Measurements from ENCODE around the gene KIF26B.

The KIF26B gene

DNA sequence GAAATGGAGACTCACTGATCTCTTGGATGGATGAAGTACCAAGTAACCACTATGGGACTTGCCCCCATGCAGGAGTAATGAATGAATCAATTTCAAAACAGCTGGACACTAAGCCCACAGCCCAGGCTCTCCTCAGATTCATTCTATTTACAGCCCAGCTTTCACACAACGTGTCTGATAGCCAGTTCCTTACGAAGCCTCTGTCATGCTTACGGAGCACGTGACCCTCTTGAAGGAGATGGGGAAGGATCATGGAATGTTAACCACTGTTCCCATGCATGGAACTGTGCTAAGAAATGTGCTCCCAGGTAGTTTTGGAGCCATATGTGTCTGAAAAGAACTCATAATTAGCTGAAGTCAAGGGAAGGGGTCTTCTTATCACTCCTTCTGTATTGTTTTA, 124.1 kb downstream of the KIF26B start:
- DNase-seq (ENCODE audit: low read depth in 2 of 2), result no peak

DNA sequence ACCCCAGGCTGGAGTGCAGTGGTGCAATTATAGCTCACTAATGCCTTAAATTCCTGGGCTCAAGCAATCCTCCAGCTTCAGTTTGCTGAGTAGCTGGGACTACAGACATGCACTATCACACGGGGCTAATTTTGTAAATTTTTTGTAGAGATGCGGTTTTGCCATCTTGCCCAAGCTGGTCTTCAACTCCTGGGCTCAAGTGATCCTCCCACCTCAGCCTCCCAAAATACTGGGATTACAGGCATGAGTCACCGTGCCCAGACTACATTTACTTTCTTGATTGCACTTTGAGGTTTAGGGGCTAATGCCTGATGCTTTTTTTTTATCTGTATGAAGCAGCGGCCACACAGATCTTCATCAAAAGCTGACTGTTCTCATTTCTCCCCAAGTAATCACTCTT, 124.6 kb downstream of the KIF26B start:
- no peak for DNase-seq (ENCODE audit: low read depth in 2 of 2)

- DNase-seq (ENCODE audit: low read depth in 2 of 2), result no peak
These were observed 128.2 kb downstream of the KIF26B start for GRCh38 chr1:245283001-245283400.

DNA sequence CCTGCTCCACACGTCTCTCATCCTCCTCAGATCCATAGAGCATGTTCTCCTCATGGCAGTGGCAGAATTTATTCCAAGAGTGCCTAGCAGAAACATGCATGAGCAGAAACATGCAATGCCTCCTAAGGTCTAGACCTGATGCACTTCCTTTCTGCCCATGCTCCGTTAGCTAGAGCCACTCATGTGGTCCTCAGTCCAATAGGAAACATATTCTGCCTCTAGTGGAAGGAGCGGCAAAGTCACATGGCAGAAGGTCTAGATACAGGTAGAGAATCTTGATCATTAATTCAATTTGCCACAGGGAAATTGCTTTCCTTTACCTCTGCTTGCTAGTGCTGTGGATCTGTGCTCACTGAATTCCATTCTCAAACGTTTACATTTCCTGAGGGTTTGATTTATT, 130.4 kb downstream of the KIF26B start:
- no peak for DNase-seq (ENCODE audit: low read depth in 2 of 2)

GRCh38 chr1:245288796-245289195, 134.0 kb downstream of the KIF26B start:
- DNase-seq (ENCODE audit: low read depth in 2 of 2), result no peak

DNA sequence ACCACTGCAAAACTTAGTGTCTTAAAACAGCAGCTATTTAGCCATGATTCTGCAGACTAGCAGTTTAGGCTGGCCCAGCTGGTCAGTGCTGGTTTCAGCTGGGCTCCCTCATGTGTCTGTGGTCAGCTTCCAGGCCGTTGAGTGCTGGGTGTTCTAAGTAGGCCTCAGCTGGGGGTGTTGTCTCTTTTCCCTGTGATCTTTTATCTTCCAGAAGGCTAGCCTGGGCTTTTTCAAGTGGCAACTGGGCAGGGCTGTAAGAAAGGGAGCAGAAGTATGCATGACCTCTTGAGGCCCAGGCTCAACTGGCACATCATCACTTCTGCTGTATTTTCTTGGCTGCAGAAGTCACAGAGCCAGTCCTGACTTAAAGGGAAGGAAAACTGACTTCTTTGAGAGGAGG, 136.1 kb downstream of the KIF26B start:
- DNase-seq (ENCODE audit: low read depth in 2 of 2), result no peak

DNA sequence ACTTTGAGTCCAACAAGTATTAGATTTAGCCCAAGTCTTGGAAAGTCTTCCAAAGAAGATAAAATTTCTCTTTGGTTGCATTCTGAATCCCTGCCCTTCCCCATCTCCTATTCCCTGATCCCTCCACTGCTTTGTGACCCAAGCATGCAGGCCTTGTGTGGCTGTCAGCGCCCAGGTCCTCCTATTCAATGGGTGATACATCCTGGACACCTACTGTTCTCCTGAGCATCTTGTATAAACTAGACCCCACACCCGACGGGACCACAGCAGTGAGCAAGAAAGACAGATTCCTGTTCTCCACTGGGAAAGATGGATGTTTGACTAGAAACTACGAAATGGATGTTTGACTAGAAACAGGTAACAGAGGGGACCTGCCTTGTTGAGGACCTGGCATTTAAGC, 136.6 kb downstream of the KIF26B start:
- DNase-seq (ENCODE audit: low read depth in 2 of 2), result no peak

GRCh38 chr1:245292141-245292540, 137.4 kb downstream of the KIF26B start:
- no peak for DNase-seq (ENCODE audit: low read depth in 2 of 2)

DNA sequence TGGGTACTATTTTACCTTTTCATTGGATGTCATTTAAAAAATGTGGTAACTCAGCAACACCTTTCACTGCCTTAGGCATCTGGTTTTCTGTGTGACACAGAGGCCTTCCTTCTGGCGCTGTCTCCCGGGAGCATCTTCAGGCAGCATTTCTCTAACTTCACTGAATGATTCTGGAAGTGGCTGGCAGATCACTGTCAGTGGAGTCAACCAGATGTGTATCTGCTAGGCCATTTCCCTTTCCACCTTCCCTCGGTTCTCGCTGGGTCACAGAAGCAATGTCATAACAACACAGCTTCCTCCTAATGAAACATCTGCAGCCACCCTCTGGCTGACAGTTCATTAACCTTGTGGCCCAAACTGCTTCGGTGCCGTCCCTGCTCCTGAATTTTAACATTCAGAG, 137.8 kb downstream of the KIF26B start:
- no peak for DNase-seq (ENCODE audit: low read depth in 2 of 2)

- no peak for DNase-seq (ENCODE audit: low read depth in 2 of 2)
These were observed 139.2 kb downstream of the KIF26B start for GRCh38 chr1:245294020-245294419.

GRCh38 chr1:245298781-245299180, 144.0 kb downstream of the KIF26B start:
- DNase-seq (ENCODE audit: low read depth in 2 of 2), result no peak

DNA sequence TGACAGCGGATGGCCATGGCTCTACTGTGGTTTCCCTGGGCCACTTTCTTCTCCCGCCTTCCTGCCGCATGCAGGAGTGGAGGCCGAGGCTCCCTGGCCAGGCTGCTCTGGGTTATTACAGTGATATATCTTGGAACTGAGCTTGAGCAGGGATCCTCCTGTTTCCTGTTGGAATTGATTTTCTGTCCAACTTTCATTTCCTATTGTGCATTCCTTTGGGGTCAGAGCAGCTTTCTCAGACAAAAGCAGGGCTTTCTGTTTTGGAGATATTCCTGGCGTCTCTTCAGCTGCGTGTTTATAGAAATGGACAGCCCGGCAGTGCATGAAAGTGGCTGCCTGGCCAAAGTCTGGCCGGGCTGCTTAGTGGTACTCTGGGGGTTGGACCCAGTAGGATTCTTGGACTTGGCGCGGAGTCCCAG, 146.4 kb downstream of the KIF26B start:
- DNase-seq (ENCODE audit: low read depth in 2 of 2), result no peak

GRCh38 chr1:245301921-245302320, 147.1 kb downstream of the KIF26B start:
- DNase-seq (ENCODE audit: low read depth in 2 of 2), result no peak

GRCh38 chr1:245304698-245305097, 149.9 kb downstream of the KIF26B start:
- DNase-seq (ENCODE audit: low read depth in 2 of 2), result no peak

GRCh38 chr1:245306020-245306419, 151.2 kb downstream of the KIF26B start:
- DNase-seq (ENCODE audit: low read depth in 2 of 2), result no peak

DNA sequence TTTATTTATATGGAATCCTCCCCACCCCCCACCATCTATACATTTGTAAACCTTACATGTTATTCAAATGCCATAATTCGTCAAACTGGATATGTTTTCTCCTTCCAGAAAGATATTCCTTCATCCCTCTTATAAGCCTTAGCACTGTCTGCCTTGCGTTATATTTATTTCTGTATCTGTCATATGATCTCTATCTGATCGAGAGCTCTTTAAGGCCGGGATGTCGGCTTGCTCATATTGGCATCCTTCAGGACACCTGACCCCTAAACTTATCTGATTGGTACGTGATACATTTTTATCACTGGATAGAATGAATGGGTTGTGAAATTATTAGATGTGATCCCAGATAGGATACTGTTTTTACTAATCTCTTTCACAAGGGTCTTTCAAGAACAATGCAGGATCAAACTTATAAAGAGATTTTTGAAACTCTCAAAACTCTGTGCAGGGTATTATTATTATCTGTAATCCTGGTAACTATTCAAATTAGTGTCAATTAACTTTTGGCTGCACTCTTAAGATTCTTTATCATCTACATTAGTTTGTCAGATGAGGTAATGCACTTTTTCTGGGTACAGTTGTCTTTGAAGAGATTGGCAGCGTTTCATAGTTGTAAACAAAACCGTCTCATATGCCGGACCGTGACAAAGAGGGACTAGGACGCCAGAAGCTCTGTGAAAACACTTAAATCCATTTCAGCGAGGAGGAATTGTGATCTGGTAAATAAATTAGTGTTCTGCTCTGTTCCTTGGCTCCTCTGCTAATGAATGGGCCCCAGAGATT, 152.0 kb downstream of the KIF26B start:
- no peak for DNase-seq (ENCODE audit: low read depth in 2 of 2)

GRCh38 chr1:245310571-245311531, 156.1 kb downstream of the KIF26B start:
- DNase-seq (ENCODE audit: low read depth in 2 of 2), result no peak

DNA sequence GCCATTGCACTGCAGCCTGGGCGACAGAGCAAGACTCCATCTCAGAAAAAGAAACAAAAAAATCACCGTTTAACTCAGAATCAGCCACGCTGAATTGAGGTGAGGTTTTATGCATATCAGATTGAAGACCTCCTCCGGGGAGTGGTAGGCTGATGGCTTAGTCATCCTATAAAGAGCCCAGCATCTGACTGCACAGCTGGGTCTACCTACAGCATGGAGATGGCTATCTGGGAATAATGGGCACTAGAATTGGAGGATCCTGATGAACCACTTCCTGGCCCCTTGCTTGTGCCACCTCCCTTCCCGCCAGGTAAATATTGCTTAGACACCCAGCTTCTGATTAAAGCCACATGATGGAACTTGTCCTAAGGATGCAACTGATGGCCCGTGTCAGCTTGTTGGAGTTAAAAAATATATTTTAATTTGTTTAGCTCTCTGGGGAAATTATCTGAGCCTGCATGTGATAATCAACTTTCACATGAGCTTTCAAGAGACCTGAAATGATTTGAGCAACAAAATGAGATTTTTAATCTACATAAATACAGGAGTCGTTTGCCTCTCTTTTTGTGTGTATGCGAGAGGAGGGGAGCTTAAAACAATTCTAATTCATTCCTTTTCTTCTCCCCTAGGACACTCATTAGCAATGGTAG, 157.2 kb downstream of the KIF26B start:
- no peak for DNase-seq (ENCODE audit: low read depth in 2 of 2)

DNA sequence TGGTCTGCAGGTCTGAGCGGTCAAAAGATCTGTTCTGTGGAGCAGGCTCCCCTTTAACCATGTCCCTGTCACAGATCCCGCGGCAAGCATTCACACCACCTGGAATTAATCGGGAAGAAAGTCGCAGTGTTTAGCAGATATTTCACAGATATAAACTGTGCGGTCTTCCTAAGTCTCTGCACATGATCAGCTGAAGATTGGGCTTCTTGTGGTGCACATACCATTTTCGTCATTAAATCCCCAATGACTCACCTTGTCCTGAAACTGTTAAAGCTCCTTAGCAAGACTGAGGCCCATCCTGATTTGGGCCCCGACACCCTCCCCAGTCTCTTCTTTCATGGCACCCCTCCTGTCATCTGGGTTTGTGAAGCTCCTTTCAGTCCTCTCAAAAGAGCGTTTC, 158.8 kb downstream of the KIF26B start:
- DNase-seq (ENCODE audit: low read depth in 2 of 2), result no peak

- no peak for DNase-seq (ENCODE audit: low read depth in 2 of 2)
These were observed 162.0 kb downstream of the KIF26B start for GRCh38 chr1:245316784-245317183.

DNA sequence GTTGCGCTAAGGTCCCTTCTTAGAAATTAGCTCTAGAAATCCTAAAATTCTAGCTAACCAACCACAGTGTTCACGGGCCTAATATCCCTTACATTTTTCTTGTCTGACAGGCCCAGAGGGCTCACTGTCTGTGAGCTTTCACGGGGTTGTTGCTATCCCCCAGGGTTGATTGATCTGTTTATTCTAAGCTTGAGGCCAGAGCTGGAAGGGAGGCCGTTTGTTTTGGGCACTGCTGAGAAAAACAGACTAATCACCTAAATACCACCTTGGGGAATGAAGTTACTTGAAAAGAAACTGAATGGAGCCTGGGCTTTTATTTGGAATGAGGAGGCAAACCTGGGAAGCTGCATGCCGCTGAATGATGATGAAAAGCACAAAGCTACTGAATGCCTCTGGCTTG, 162.4 kb downstream of the KIF26B start:
- DNase-seq (ENCODE audit: low read depth in 2 of 2), result no peak

GRCh38 chr1:245319094-245319493, 164.3 kb downstream of the KIF26B start:
- DNase-seq (ENCODE audit: low read depth in 2 of 2), result no peak
